HepG2 (cell line): Measurements from ENCODE around the gene CCDC106. TPM values are rescaled to one million over a fixed set of nuclear protein-coding genes. Genes with fewer than 3 reads are reported as not detected.
A peak's percentile ranks its signal among the peaks of the same experiment; 100 is the strongest.

Source experiments
- AKNA ChIP-seq: sonication (generic); formaldehyde crosslinking; IDR thresholded peaks from 2 replicates; pipeline ENCODE4 v1.4.0; 2020; ENCODE audit warnings: missing genetic modification reagents, borderline replicate concordance
- CBX2 ChIP-seq, 2 experiments: fragments of 200-600 bp in 1 of 2; sonication (generic); formaldehyde crosslinking in 1 of 2; IDR thresholded peaks; 2 replicates each; pipeline versions ENCODE4 v1.7.0 to v1.8.1; 2018 to 2022; ENCODE audit warnings: low read depth in 2 of 2, low read length in 1 of 2, mild to moderate bottlenecking in 1 of 2, missing genetic modification reagents in 1 of 2
- CCDC6 ChIP-seq: sonication (generic); formaldehyde crosslinking; IDR thresholded peaks from 2 replicates; pipeline ENCODE4 v1.8.1; 2022; ENCODE audit warnings: mild to moderate bottlenecking, missing genetic modification reagents, moderate library complexity
- ELK4 ChIP-seq: sonication (generic); formaldehyde crosslinking; IDR thresholded peaks from 2 replicates; pipeline ENCODE4 v1.9.0; 2021; ENCODE audit warnings: missing genetic modification reagents, borderline replicate concordance
- ERF ChIP-seq: IDR thresholded peaks from 2 replicates; pipeline ENCODE4 v1.6.1; 2018; ENCODE audit warnings: missing biosample characterization, missing genetic modification reagents
- HIC2 ChIP-seq: sonication (generic); formaldehyde crosslinking; IDR thresholded peaks from 2 replicates; pipeline ENCODE4 v1.9.0; 2022; ENCODE audit warnings: low read depth, missing genetic modification reagents
- HNRNPH1 ChIP-seq: fragments of 200-400 bp; formaldehyde crosslinking; optimal IDR thresholded peaks from 2 replicates; pipeline ENCODE3; 2017; ENCODE audit warnings: mild to moderate bottlenecking, low read depth, low read length
- ISL2 ChIP-seq: sonication (generic); formaldehyde crosslinking; IDR thresholded peaks from 2 replicates; pipeline ENCODE4 v1.5.0; 2020; ENCODE audit warnings: missing genetic modification reagents
- KAT8 ChIP-seq: IDR thresholded peaks from 2 replicates; pipeline ENCODE4 v1.6.1; 2016; ENCODE audit warnings: missing genetic modification reagents, missing compliant biosample characterization
- KLF13 ChIP-seq: sonication (generic); formaldehyde crosslinking; IDR thresholded peaks from 2 replicates; pipeline ENCODE4 v1.4.0; 2020; ENCODE audit warnings: mild to moderate bottlenecking, missing genetic modification reagents
- MAX ChIP-seq: IDR thresholded peaks from 2 replicates; pipeline ENCODE4 v1.6.1; 2012; ENCODE audit warnings: inconsistent platforms
- MED8 ChIP-seq: sonication (generic); formaldehyde crosslinking; IDR thresholded peaks from 2 replicates; pipeline ENCODE4 v1.8.1; 2023; ENCODE audit warnings: mild to moderate bottlenecking, missing genetic modification reagents; ENCODE audit not compliant: insufficient replicate concordance
- MLX ChIP-seq: IDR thresholded peaks from 2 replicates; pipeline ENCODE4 v1.6.1; 2016
- MXD1 ChIP-seq: sonication (generic); formaldehyde crosslinking; IDR thresholded peaks from 2 replicates; pipeline ENCODE4 v1.4.0; 2020; ENCODE audit warnings: mild to moderate bottlenecking, missing genetic modification reagents
- NFE2L2 ChIP-seq: fragments of 150-350 bp; IDR thresholded peaks from 2 replicates; pipeline ENCODE4 v1.6.1; 2014; ENCODE audit warnings: low read length
- NFYC ChIP-seq: IDR thresholded peaks from 2 replicates; pipeline ENCODE4 v1.6.1; 2016; ENCODE audit warnings: missing genetic modification reagents, missing compliant biosample characterization
- TEF ChIP-seq: sonication (generic); formaldehyde crosslinking; IDR thresholded peaks from 2 replicates; pipeline ENCODE4 v1.5.0; 2020; ENCODE audit warnings: missing genetic modification reagents
- ZNF546 ChIP-seq: sonication (generic); formaldehyde crosslinking; conservative IDR thresholded peaks from 2 replicates; pipeline ENCODE4 v1.8.1; 2023; ENCODE audit warnings: mild to moderate bottlenecking, missing genetic modification reagents
- ZNF629 ChIP-seq: sonication (generic); formaldehyde crosslinking; conservative IDR thresholded peaks from 2 replicates; pipeline ENCODE4 v1.5.0; 2020; ENCODE audit warnings: missing genetic modification reagents
- polyA plus RNA-seq, 8 experiments: library from polyadenylated mRNA; depleted of rRNA in 3 of 8; stranded (reverse) in 7 of 8; unstranded in 1 of 8; fragments of >200 nt; fragmentation: Illumina TruSeq in 4 of 8; extraction: Trizol in 4 of 8; gene quantifications; 2 replicates each; pipeline versions ENCODE4 v1.2.1 to v1.2.3, GENCODE V29; 2011 to 2016; ENCODE audit warnings: low read depth in 4 of 8, missing spikeins in 1 of 8, mixed read lengths in 1 of 8; ENCODE audit not compliant: insufficient read depth in 1 of 8
- total RNA-seq, 5 experiments: library from RNA; depleted of rRNA; stranded (reverse); fragments of >200 nt; fragmentation: Illumina TruSeq; extraction: Trizol; gene quantifications; 2 replicates each; pipeline ENCODE4 v1.2.3, GENCODE V29; 2016; ENCODE audit warnings: low read depth in 1 of 5

The CCDC106 gene
- total and polyA plus RNA-seq, 2 of the 13 experiments (the other 11 are each of a cell fraction or from before 2014, with no cell fraction given), result 4.7 to 8.8 TPM

GRCh38 chr19:55674841-55675660 is 27.0 kb downstream of the CCDC106 start, which contains the start of gene EPN1 (continued):
- TF ChIP-seq MXD1 (CRISPR knock-in tag), result no peak; the same call in 1 of the 2 replicates
- no peak for TF ChIP-seq HIC2 (CRISPR knock-in tag)
- no peak for TF ChIP-seq NFYC (CRISPR knock-in tag)
- 0 out of 2 replicates have a peak, but pooled peaks have one; percentile 33 for TF ChIP-seq ISL2 (CRISPR knock-in tag)
- peak; percentile 95 for TF ChIP-seq KAT8 (CRISPR knock-in tag)
- TF ChIP-seq CBX2 (IDR thresholded peaks at IDR 0.05; ENCODE audit: low read depth, low read length), result no peak
- no peak for TF ChIP-seq CBX2 (CRISPR knock-in tag; IDR thresholded peaks at IDR 0.05; ENCODE audit: low read depth)
- TF ChIP-seq NFE2L2, result no peak
- no peak for TF ChIP-seq ZNF629
- TF ChIP-seq TEF (CRISPR knock-in tag), result no peak
- TF ChIP-seq ZNF546 (CRISPR knock-in tag), result peak; percentile 19; the same call in 1 of the 2 replicates
- TF ChIP-seq MAX, result peak; percentile 59
- TF ChIP-seq KLF13 (CRISPR knock-in tag), result no peak
- no peak for TF ChIP-seq ELK4 (CRISPR knock-in tag)
- no peak for TF ChIP-seq CCDC6 (CRISPR knock-in tag)
- no peak for TF ChIP-seq MLX (CRISPR knock-in tag)
- no peak for TF ChIP-seq AKNA (CRISPR knock-in tag)
- peak; percentile 58; the same call in 1 of the 2 replicates for TF ChIP-seq ERF (CRISPR knock-in tag)
- no peak for TF ChIP-seq HNRNPH1
- no peak for TF ChIP-seq MED8 (CRISPR knock-in tag)
